Fibroblast of pulmonary artery (primary cell): Measurements from ENCODE around the gene STAT2.
"Not testable (repeated sequence)": the region's sequence is repeated elsewhere in the genome, so short reads cannot be mapped to it uniquely, and the experiment has no call there.

ENCODE experiments used
- DNase-seq: peaks from one replicate; pipeline ENCODE4 v3.0.0-alpha.2; 2010; ENCODE audit warnings: low read depth
- H3K4me3 ChIP-seq: replicated peaks from 2 replicates; pipeline ENCODE4 v1.5.1; 2011; ENCODE audit warnings: low read depth, mild to moderate bottlenecking, control low read depth, low read length, moderate library complexity
- CTCF ChIP-seq: IDR thresholded peaks from 2 replicates; pipeline ENCODE4 v1.5.1; 2011; ENCODE audit warnings: mild to moderate bottlenecking, control low read depth, low read length, inconsistent platforms; ENCODE audit errors: missing control alignments

The STAT2 gene

GRCh38 chr12:56333197-56333678 is 26.7 kb downstream of the STAT2 start:
- DNase-seq, result no peak
- H3K4me3 ChIP-seq, result peak overlapping the region; percentile 67
- no peak for TF ChIP-seq CTCF

- no peak for TF ChIP-seq CTCF
- DNase-seq, result no peak
- H3K4me3 ChIP-seq, result peak overlapping the region; percentile 67
Measured at GRCh38 chr12:56332512-56333196, 27.3 kb downstream of the STAT2 start.

- no peak for TF ChIP-seq CTCF
Measured at GRCh38 chr12:56330936-56331490, 28.9 kb downstream of the STAT2 start.

GRCh38 chr12:56326533-56326932 is 33.4 kb downstream of the STAT2 start:
- no peak overlapping the region for H3K4me3 ChIP-seq
- DNase-seq, result no peak
- TF ChIP-seq CTCF, result no peak

More at GRCh38 chr12:56330936-56331490, 28.9 kb downstream of the STAT2 start:
- no peak overlapping the region for H3K4me3 ChIP-seq
- DNase-seq, result no peak

GRCh38 chr12:56326126-56326525 is 33.8 kb downstream of the STAT2 start:
- DNase-seq, result no peak
- no peak overlapping the region for H3K4me3 ChIP-seq
- no peak for TF ChIP-seq CTCF

- no peak overlapping the region for H3K4me3 ChIP-seq
- DNase-seq, result no peak
- no peak for TF ChIP-seq CTCF
Measured at GRCh38 chr12:56324206-56324605, 35.7 kb downstream of the STAT2 start.

GRCh38 chr12:56321610-56322009 is 38.3 kb downstream of the STAT2 start:
- not testable (repeated sequence) for H3K4me3 ChIP-seq, DNase-seq
